HCT116 (cell line): ENCODE measurements around the gene AGAP1. TPM values are rescaled to one million over a fixed set of nuclear protein-coding genes. Genes with fewer than 3 reads are reported as not detected.

ENCODE experiments used
- ATAC-seq: fragments of 200-7000 bp; cut with Tn5 transposase; 2 replicates; pipeline ENCODE4 v1.9.1; 2020; ENCODE audit warnings: mild to moderate bottlenecking, moderate library complexity
- BruUV-seq: library from RNA; stranded (reverse); fragments of 400-500 nt; replicated peaks from 2 replicates; lab custom pipeline; 2021; lab: Mats Ljungman, UMichigan
- CTCF ChIA-PET: fragments of 300-600 bp; sonication (Branson Sonifier 250); formaldehyde crosslinking; loops from one replicate; lab custom pipeline; 2021; ENCODE audit warnings: antibody characterized with exemption; lab: Charles Lee
- POLR2A ChIA-PET: fragments of 300-600, 350-600 bp; sonication (Branson Sonifier 250); formaldehyde crosslinking; loops from one replicate; lab custom pipeline; 2021; ENCODE audit warnings: antibody characterized with exemption; lab: Charles Lee
- RAD21 ChIA-PET, 2 experiments: fragments of 300-600 bp; sonication (Branson Sonifier 250); formaldehyde crosslinking; loops; one replicate each; lab custom pipeline; 2023; ENCODE audit warnings: low total read pairs in 2 of 2; ENCODE audit not compliant: uncharacterized antibody in 2 of 2, unreplicated experiment in 2 of 2, low non-redundant PET in 1 of 2; lab: Charles Lee
- DNase-seq: peaks from one replicate; pipeline ENCODE4 v3.0.0-alpha.2; 2010; ENCODE audit warnings: low read depth, low spot score
- H2AFZ ChIP-seq: fragments of 200-600 bp; shearing (Covaris generic), sonication (generic); 2 replicates; pipeline ENCODE4 v1.6.1; 2017; ENCODE audit warnings: low read depth, mixed run types, mixed read lengths, antibody characterized with exemption, low read length; ENCODE audit not compliant: poor library complexity, severe bottlenecking
- H3K27ac ChIP-seq: 2 replicates; pipeline ENCODE4 v1.5.1; 2012; ENCODE audit warnings: low read depth, low read length
- H3K27me3 ChIP-seq: fragments of 200-600 bp; sonication (generic); 2 replicates; pipeline ENCODE4 v1.6.1; 2016; ENCODE audit warnings: mixed run types, low read length, mixed read lengths; ENCODE audit not compliant: insufficient read depth
- H3K36me3 ChIP-seq, 2 experiments: fragments of 200-500 bp in 1 of 2; fragments of 200-600 bp in 1 of 2; sonication (Bioruptor generic) in 1 of 2; sonication (generic) in 1 of 2; 2 replicates each; pipeline versions ENCODE4 v1.5.1 to v1.6.1; 2014 to 2016; ENCODE audit warnings: low read length in 2 of 2, inconsistent platforms in 1 of 2, mixed read lengths in 1 of 2, mixed run types in 1 of 2; ENCODE audit not compliant: insufficient read depth in 2 of 2, control insufficient read depth in 1 of 2
- H3K4me1 ChIP-seq, 2 experiments: fragments of 200-600 bp in 1 of 2; sonication (generic) in 1 of 2; 2 replicates each; pipeline versions ENCODE4 v1.5.1 to v1.6.1; 2012 to 2017; ENCODE audit warnings: low read length in 2 of 2, inconsistent platforms in 1 of 2, mild to moderate bottlenecking in 1 of 2, mixed read lengths in 1 of 2, mixed run types in 1 of 2, moderate library complexity in 1 of 2; ENCODE audit not compliant: insufficient read depth in 2 of 2, control insufficient read depth in 1 of 2
- H3K4me2 ChIP-seq: fragments of 200-600 bp; sonication (generic); 2 replicates; pipeline ENCODE4 v1.6.1; 2017; ENCODE audit warnings: mixed run types, low read length, mixed read lengths
- H3K4me3 ChIP-seq, 2 experiments: fragments of 200-600 bp in 1 of 2; sonication (generic) in 1 of 2; replicated peaks in 1 of 2; 2 replicates each; pipeline ENCODE4 v1.5.1; 2011 to 2016; ENCODE audit warnings: low read length in 2 of 2, control low read depth in 1 of 2, low read depth in 1 of 2, mild to moderate bottlenecking in 1 of 2, mixed read lengths in 1 of 2, mixed run types in 1 of 2
- H3K79me2 ChIP-seq: fragments of 200-600 bp; sonication (generic); 2 replicates; pipeline ENCODE4 v1.6.1; 2017; ENCODE audit warnings: mild to moderate bottlenecking, mixed run types, low read length, moderate library complexity, mixed read lengths; ENCODE audit not compliant: insufficient read depth
- H3K9ac ChIP-seq: fragments of 200-600 bp; sonication (generic); 2 replicates; pipeline ENCODE4 v1.6.1; 2016; ENCODE audit warnings: low read length, mixed read lengths
- H3K9me2 ChIP-seq: fragments of 200-600 bp; sonication (generic), shearing (Covaris generic); 2 replicates; pipeline ENCODE4 v1.6.1; 2017; ENCODE audit warnings: mixed run types, mild to moderate bottlenecking, moderate library complexity; ENCODE audit not compliant: insufficient read depth
- H3K9me3 ChIP-seq, 2 experiments: fragments of 200-500 bp in 1 of 2; fragments of 200-600 bp in 1 of 2; sonication (Bioruptor generic) in 1 of 2; sonication (generic) in 1 of 2; 2 replicates each; pipeline ENCODE4 v1.6.1; 2014 to 2017; ENCODE audit warnings: low read length in 2 of 2, mixed read lengths in 2 of 2, inconsistent platforms in 1 of 2, low read depth in 1 of 2, mild to moderate bottlenecking in 1 of 2, mixed run types in 1 of 2, moderate library complexity in 1 of 2; ENCODE audit not compliant: control insufficient read depth in 1 of 2, insufficient read depth in 1 of 2
- H4K20me1 ChIP-seq: fragments of 200-600 bp; sonication (generic), shearing (Covaris generic); 2 replicates; pipeline ENCODE4 v1.6.1; 2017; ENCODE audit warnings: mixed run types, mild to moderate bottlenecking, moderate library complexity; ENCODE audit not compliant: insufficient read depth
- ATF3 ChIP-seq: IDR thresholded peaks from 2 replicates; pipeline ENCODE4 v1.6.1; 2012
- CBX3 ChIP-seq: IDR thresholded peaks from 2 replicates; pipeline ENCODE4 v1.6.1; 2012; ENCODE audit warnings: low read depth
- CTCF ChIP-seq, 3 experiments: fragments of 200-600 bp in 1 of 3; sonication (generic) in 1 of 3; IDR thresholded peaks in 2 of 3; conservative IDR thresholded peaks in 1 of 3; 2 replicates each; pipeline ENCODE4 v1.5.1; 2012 to 2017; ENCODE audit warnings: low read depth in 2 of 3, low read length in 2 of 3, antibody characterized with exemption in 1 of 3, borderline replicate concordance in 1 of 3, control low read depth in 1 of 3, mild to moderate bottlenecking in 1 of 3, mixed read lengths in 1 of 3, mixed run types in 1 of 3, moderate library complexity in 1 of 3; ENCODE audit not compliant: insufficient read depth in 1 of 3
- EGR1 ChIP-seq: IDR thresholded peaks from 2 replicates; pipeline ENCODE4 v1.6.1; 2012; ENCODE audit warnings: low read depth
- ELF1 ChIP-seq: IDR thresholded peaks from 2 replicates; pipeline ENCODE4 v1.6.1; 2012; ENCODE audit warnings: low read depth, borderline replicate concordance
- EZH2 ChIP-seq: fragments of 200-600 bp; sonication (generic); IDR thresholded peaks from 2 replicates; pipeline ENCODE4 v1.6.1; 2017; ENCODE audit warnings: antibody characterized with exemption, mixed run types
- EZH2phosphoT487 ChIP-seq: fragments of 200-600 bp; IDR thresholded peaks from 2 replicates; pipeline ENCODE4 v1.6.1; 2018; ENCODE audit warnings: antibody characterized with exemption, borderline replicate concordance
- POLR2A ChIP-seq: IDR thresholded peaks from 2 replicates; pipeline ENCODE4 v1.7.0; 2011; ENCODE audit warnings: borderline replicate concordance; ENCODE audit not compliant: insufficient read depth, insufficient read length; ENCODE audit errors: extremely low read depth
- POLR2AphosphoS5 ChIP-seq: IDR thresholded peaks from 2 replicates; pipeline ENCODE4 v1.6.1; 2011; ENCODE audit warnings: mild to moderate bottlenecking, low read depth, low read length, moderate library complexity
- RAD21 ChIP-seq: IDR thresholded peaks from 2 replicates; pipeline ENCODE4 v1.6.1; 2012; ENCODE audit warnings: low read depth, mild to moderate bottlenecking
- SIN3A ChIP-seq: IDR thresholded peaks from 2 replicates; pipeline ENCODE4 v1.6.1; 2012; ENCODE audit warnings: low read depth
- SP1 ChIP-seq: IDR thresholded peaks from 2 replicates; pipeline ENCODE4 v1.6.1; 2012; ENCODE audit warnings: low read depth
- TCF7L2 ChIP-seq: IDR thresholded peaks from 2 replicates; pipeline ENCODE4 v1.7.0; 2011; ENCODE audit warnings: borderline replicate concordance, inconsistent platforms; ENCODE audit not compliant: insufficient read depth, insufficient read length; ENCODE audit errors: extremely low read depth
- ZFX ChIP-seq: fragments of 450-650 bp; IDR thresholded peaks from 2 replicates; pipeline ENCODE4 v1.6.1; 2017
- ZNF274 ChIP-seq: fragments of 200-500 bp; sonication (Bioruptor generic); IDR thresholded peaks from 2 replicates; pipeline ENCODE4 v1.6.1; 2014; ENCODE audit warnings: mild to moderate bottlenecking, low read depth, low read length, inconsistent platforms
- intact Hi-C: fragments of 100-400 bp; cut with micrococcal nuclease; formaldehyde crosslinking; loops from 2 replicates; pipeline ENCODE4 v1.10.0; 2022
- total RNA-seq: library from RNA; stranded (reverse); gene quantifications from one replicate; pipeline ENCODE4 v1.2.1, GENCODE V29; 2021; ENCODE audit not compliant: unreplicated experiment

AGAP1 gene
- total RNA-seq, 1 experiment from 2014 or later, result 43.8 TPM

- no peak overlapping the region for H3K4me2 ChIP-seq
- H3K9ac ChIP-seq, result no peak overlapping the region
- intact Hi-C loops, result no loop called here
- no TSS peak for BruUV-seq
- H3K4me3 ChIP-seq, result no peak overlapping the region
- ChIA-PET POLR2A (no interaction called here), RAD21 (no interaction called here), CTCF (no interaction called here)
- no peak overlapping the region for H3K27ac ChIP-seq
- no peaks in the 10 kb centered on the region; a peak in 1 of 4 replicates for H3K4me1 ChIP-seq
- H2AFZ ChIP-seq, result no peak overlapping the region
- H4K20me1 ChIP-seq, result no peaks in the 10 kb centered on the region
- ATAC-seq (no peak), DNase-seq (no peak)
- no peaks in the 10 kb centered on the region for H3K79me2 ChIP-seq
- no peaks in the 10 kb centered on the region for H3K27me3 ChIP-seq
- no peaks in the 10 kb centered on the region for H3K9me3 ChIP-seq
- H3K36me3 ChIP-seq, result no peaks in the 10 kb centered on the region
- no peaks in the 10 kb centered on the region for H3K9me2 ChIP-seq
- TF ChIP-seq ZNF274, result no peak
- no peak for TF ChIP-seq RAD21
- no peak for TF ChIP-seq ATF3
- TF ChIP-seq EGR1, result no peak
- no peak for TF ChIP-seq TCF7L2
- no peak for TF ChIP-seq EZH2
- no peak for TF ChIP-seq CBX3
- TF ChIP-seq ELF1, result no peak
- no peak for TF ChIP-seq SIN3A
- TF ChIP-seq POLR2A, result no peak
- TF ChIP-seq CTCF (IDR thresholded peaks at IDR 0.05 in 2 of 3, conservative IDR thresholded peaks at IDR 0.05 in 1 of 3; ENCODE audit: borderline replicate concordance in 1 of 3, insufficient read depth in 1 of 3, low read depth in 2 of 3, low read length in 2 of 3), result no peak
- TF ChIP-seq POLR2AphosphoS5, result no peak
- TF ChIP-seq ZFX, result no peak
- TF ChIP-seq EZH2phosphoT487, result no peak
- no peak for TF ChIP-seq SP1
Measured at GRCh38 chr2:235848946-235849345, 355.1 kb downstream of the AGAP1 start.
